Brain microvascular endothelial cell (primary cell): ENCODE data around the gene KRTAP10-1.

Experiments used
- DNase-seq: peaks from one replicate; pipeline ENCODE4 v3.0.0-alpha.2; 2020
- H3K27ac ChIP-seq: fragments of 250-450 bp; sonication (Bioruptor Pico); 2 replicates; pipeline ENCODE4 v1.5.1; 2020; ENCODE audit warnings: mild to moderate bottlenecking, moderate library complexity
- H3K27me3 ChIP-seq: fragments of 250-450 bp; sonication (Bioruptor Pico); replicated peaks from 2 replicates; pipeline ENCODE4 v1.5.1; 2020; ENCODE audit warnings: mild to moderate bottlenecking
- H3K36me3 ChIP-seq: fragments of 250-450 bp; sonication (Bioruptor Pico); replicated peaks from 2 replicates; pipeline ENCODE4 v1.5.1; 2020; ENCODE audit warnings: mild to moderate bottlenecking
- H3K4me3 ChIP-seq: 2 replicates; pipeline ENCODE4 v1.5.1; 2011; ENCODE audit warnings: low read depth, mild to moderate bottlenecking, control low read depth, low read length, moderate library complexity
- CTCF ChIP-seq: IDR thresholded peaks from 2 replicates; pipeline ENCODE4 v1.5.1; 2011; ENCODE audit warnings: low read depth, mild to moderate bottlenecking, moderate library complexity, low read length, control low read depth, inconsistent platforms; ENCODE audit errors: missing control alignments
- in situ Hi-C: cut with HindIII; loops from 2 replicates; pipeline ENCODE4 v1.10.0; 2017; ENCODE audit warnings: low sequenced_read_pairs, low pct_ligation_motif_present

The KRTAP10-1 gene

GRCh38 chr21:44534688-44535087, 5.3 kb downstream of the KRTAP10-1 start:
- no peaks in the 10 kb centered on the region for H3K36me3 ChIP-seq
- no peak for DNase-seq
- H3K4me3 ChIP-seq = no peak overlapping the region
- H3K27ac ChIP-seq = no peak overlapping the region
- in situ Hi-C loops = no loop called here
- no peaks in the 10 kb centered on the region for H3K27me3 ChIP-seq
- no peak for TF ChIP-seq CTCF

- Histone ChIP-seq H3K4me3 (no peak overlapping the region), H3K27ac (no peak overlapping the region), H3K27me3 (no peaks in the 10 kb centered on the region), H3K36me3 (no peaks in the 10 kb centered on the region)
- no peak for DNase-seq
- in situ Hi-C loops = no loop called here
- TF ChIP-seq CTCF = no peak
These were observed 5.9 kb downstream of the KRTAP10-1 start for GRCh38 chr21:44533891-44534627.

GRCh38 chr21:44533121-44533890, 6.7 kb downstream of the KRTAP10-1 start:
- TF ChIP-seq CTCF = no peak
- in situ Hi-C loops = no loop called here
- H3K36me3 ChIP-seq = no peaks in the 10 kb centered on the region
- no peak overlapping the region for H3K27ac ChIP-seq
- H3K4me3 ChIP-seq = no peak overlapping the region
- DNase-seq = no peak
- no peaks in the 10 kb centered on the region for H3K27me3 ChIP-seq

GRCh38 chr21:44532712-44533111, 7.3 kb downstream of the KRTAP10-1 start:
- DNase-seq = no peak
- Histone ChIP-seq H3K27ac (no peak overlapping the region), H3K27me3 (no peaks in the 10 kb centered on the region), H3K36me3 (no peaks in the 10 kb centered on the region), H3K4me3 (no peak overlapping the region)
- TF ChIP-seq CTCF = no peak
- in situ Hi-C loops = no loop called here

- Histone ChIP-seq H3K27me3 (no peaks in the 10 kb centered on the region), H3K27ac (no peak overlapping the region), H3K4me3 (no peak overlapping the region), H3K36me3 (no peaks in the 10 kb centered on the region)
- in situ Hi-C loops = no loop called here
- DNase-seq = no peak
- TF ChIP-seq CTCF = no peak
These were observed 8.1 kb downstream of the KRTAP10-1 start for GRCh38 chr21:44531606-44532564.
